ENCODE measurements around the gene CTAG1B.

DNA sequence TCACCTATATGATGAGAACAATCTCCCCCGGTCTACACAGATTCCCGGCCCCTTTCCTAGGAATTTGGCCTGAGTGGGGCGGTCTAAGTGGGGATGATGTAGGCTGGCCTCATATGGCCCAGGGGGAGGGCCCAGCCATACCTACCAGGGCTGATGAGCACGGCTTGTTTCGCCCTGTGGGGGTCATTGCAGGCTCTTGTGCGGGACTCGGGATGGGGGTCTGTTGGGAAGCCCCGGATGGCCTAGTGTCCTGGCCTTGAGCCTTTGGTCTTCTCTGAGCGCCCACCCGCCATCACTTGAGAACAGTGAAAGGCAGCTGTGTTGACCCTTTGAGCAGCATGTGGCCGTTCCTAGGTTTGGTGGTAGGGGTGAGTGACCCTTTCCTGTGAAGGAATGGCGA lies 39.1 kb upstream of the CTAG1B start:
- TF ChIP-seq ZNF274 (IDR thresholded peaks at IDR 0.05; ENCODE audit: low read depth, low read length) (no peak), YY1 (IDR thresholded peaks at IDR 0.05; ENCODE audit: insufficient read depth, insufficient read length) (no peak), SUZ12 (IDR thresholded peaks at IDR 0.05; ENCODE audit: extremely low read depth, insufficient read depth, insufficient read length) (no peak)

All from NT2/D1 (cell line).